Measurements from ENCODE around the gene ATP6V1A. TPM values are rescaled to one million over a fixed set of nuclear protein-coding genes. Genes with fewer than 3 reads are reported as not detected.

The ATP6V1A gene
- total RNA-seq, 1 experiment from 2014 or later = 73.4 TPM

DNA sequence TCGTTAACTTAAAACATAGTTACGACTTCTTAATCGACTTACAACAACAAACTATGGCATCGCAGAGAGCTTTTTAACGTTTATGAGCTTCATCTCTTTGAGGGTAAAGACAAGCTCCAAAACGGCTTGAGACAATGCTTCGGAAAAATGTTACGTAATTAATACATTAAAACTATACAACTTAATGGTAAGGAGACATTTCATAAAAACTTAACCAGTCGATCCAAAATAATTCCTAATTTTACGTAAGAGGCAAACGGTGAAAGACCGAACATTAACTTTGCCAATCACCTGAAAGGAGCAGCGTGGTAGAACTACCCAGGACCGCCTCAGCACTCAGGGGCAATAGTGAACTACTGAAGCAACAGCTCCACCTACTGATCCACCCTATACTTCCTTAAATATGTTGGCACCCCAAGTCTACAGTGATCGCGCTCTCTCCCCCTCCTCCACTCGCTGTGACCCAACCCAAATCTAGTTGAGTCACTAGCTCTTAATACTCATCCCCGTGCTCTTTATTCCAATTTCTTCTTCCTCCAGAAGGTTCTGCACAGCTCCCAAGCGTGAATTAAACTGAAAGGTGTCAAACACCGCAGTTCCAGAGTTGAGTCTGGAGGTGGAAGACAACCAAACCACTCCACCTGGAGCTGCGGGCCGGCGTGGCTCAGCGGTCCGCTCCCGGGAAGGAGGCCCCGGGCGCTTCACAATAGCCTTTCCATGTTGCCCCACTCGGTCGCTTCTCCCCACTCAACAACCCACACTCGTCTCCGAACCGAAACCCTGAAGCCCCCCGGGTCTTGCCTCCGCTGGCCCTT lies 1.7 kb upstream of the ATP6V1A start:
- no peaks in the 10 kb centered on the region for H3K27me3 Mint-ChIP-seq (ENCODE audit: low read depth)
- no peak overlapping the region for H2BK12ac ChIP-seq (ENCODE audit: insufficient read length, low read depth, low read length)

More for the DNA sequence above, 1.7 kb upstream of the ATP6V1A start:
- peaks cover 3% of the 10 kb centered on the region for H3K23me2 ChIP-seq (ENCODE audit: insufficient read length, low read depth, low read length, poor library complexity, severe bottlenecking)
- no peak overlapping the region for H2BK120ac ChIP-seq (ENCODE audit: low read depth, low read length, poor library complexity, severe bottlenecking)
- H3K56ac ChIP-seq (ENCODE audit: insufficient read length, low read depth, low read length) = no peak overlapping the region
- H3K23ac ChIP-seq (ENCODE audit: insufficient read length, low read depth, low read length) = no peak overlapping the region
- H4K20me1 ChIP-seq (ENCODE audit: control insufficient read depth, insufficient read depth, insufficient read length) = no peaks in the 10 kb centered on the region
- peaks cover 46 to 58% of the 10 kb centered on the region in 2 experiments for H3K4me1 Mint-ChIP-seq
- H3K9me3 Mint-ChIP-seq = peaks cover 0 to 2% of the 10 kb centered on the region in 2 experiments; a peak in 1 of 5 replicates
- no peak overlapping the region for H2BK5ac ChIP-seq (ENCODE audit: insufficient read length, low read length)
- no peaks in the 10 kb centered on the region for H3K4me1 ChIP-seq (ENCODE audit: insufficient read depth, low read length)
- no peak overlapping the region for H3K27ac ChIP-seq (ENCODE audit: insufficient read length, low read depth, low read length)
- TF ChIP-seq, protein P1, sequence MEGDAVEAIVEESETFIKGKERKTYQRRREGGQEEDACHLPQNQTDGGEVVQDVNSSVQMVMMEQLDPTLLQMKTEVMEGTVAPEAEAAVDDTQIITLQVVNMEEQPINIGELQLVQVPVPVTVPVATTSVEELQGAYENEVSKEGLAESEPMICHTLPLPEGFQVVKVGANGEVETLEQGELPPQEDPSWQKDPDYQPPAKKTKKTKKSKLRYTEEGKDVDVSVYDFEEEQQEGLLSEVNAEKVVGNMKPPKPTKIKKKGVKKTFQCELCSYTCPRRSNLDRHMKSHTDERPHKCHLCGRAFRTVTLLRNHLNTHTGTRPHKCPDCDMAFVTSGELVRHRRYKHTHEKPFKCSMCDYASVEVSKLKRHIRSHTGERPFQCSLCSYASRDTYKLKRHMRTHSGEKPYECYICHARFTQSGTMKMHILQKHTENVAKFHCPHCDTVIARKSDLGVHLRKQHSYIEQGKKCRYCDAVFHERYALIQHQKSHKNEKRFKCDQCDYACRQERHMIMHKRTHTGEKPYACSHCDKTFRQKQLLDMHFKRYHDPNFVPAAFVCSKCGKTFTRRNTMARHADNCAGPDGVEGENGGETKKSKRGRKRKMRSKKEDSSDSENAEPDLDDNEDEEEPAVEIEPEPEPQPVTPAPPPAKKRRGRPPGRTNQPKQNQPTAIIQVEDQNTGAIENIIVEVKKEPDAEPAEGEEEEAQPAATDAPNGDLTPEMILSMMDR (conservative IDR thresholded peaks at IDR 0.05) = peak; percentile 70
- no peak overlapping the region for H2AK5ac ChIP-seq (ENCODE audit: insufficient read length, low read length)
- H4K91ac ChIP-seq (ENCODE audit: insufficient read length, low read depth, low read length) = no peak overlapping the region
- peak overlapping the region; percentile 94 to 96 for H3K4me3 Mint-ChIP-seq
- H3K36me3 Mint-ChIP-seq (ENCODE audit: insufficient read depth in 1 of 3, low read depth in 3 of 3) = peaks cover 0 to 10% (median 7%) of the 10 kb centered on the region in 3 experiments; a peak in 5 of 7 replicates
- no peak overlapping the region for H3T11ph ChIP-seq (ENCODE audit: low read length)
- H2BK15ac ChIP-seq (ENCODE audit: low read depth, low read length) = no peak overlapping the region
- H3K27ac Mint-ChIP-seq = peak overlapping the region; percentile 96 to 99 (median 97)
- H3K18ac ChIP-seq (ENCODE audit: insufficient read length, low read depth, low read length) = peak overlapping the region; percentile 55
- H3K4me2 ChIP-seq (ENCODE audit: insufficient read depth, insufficient read length, low read length) = peak overlapping the region; percentile 70
- H3K4ac ChIP-seq (ENCODE audit: low read depth, low read length) = no peak overlapping the region; the same call in 1 of the 2 replicates
- H4K5ac ChIP-seq (ENCODE audit: insufficient read length, low read depth, low read length) = no peak overlapping the region
- no peak overlapping the region for H4K8ac ChIP-seq (replicated peaks; ENCODE audit: insufficient read length, low read depth, low read length)
- H3K14ac ChIP-seq (ENCODE audit: insufficient read depth, low read length) = peak overlapping the region; percentile 79
- no peak overlapping the region for H2AFZ ChIP-seq (ENCODE audit: low read length)
- no peaks in the 10 kb centered on the region for H3K27me3 ChIP-seq (ENCODE audit: insufficient read depth, low read length)
- no peaks in the 10 kb centered on the region for H3K79me1 ChIP-seq (ENCODE audit: insufficient read depth, low read depth, low read length, poor library complexity, severe bottlenecking)
- DNase-seq = peak; percentile 81
- H2BK20ac ChIP-seq (ENCODE audit: low read depth, low read length, poor library complexity, severe bottlenecking) = no peak overlapping the region
- H3K9me3 ChIP-seq (ENCODE audit: control insufficient read depth, low read depth, low read length) = no peaks in the 10 kb centered on the region
- H3K79me2 ChIP-seq (ENCODE audit: insufficient read depth, low read length) = peaks cover 48% of the 10 kb centered on the region
- WGBS (ENCODE audit: extremely low coverage, insufficient read length, low lambda C conversion rate) = no CpG with 5 or more reads among the region's 35 CpGs
- H3K9ac ChIP-seq (ENCODE audit: extremely low read depth, insufficient read length, low read length) = peak overlapping the region; percentile 95
